ENCODE data around the gene KIR2DL3.
"Not testable (repeated sequence)": the region's sequence is repeated elsewhere in the genome, so short reads cannot be mapped to it uniquely, and the experiment has no call there.

DNA sequence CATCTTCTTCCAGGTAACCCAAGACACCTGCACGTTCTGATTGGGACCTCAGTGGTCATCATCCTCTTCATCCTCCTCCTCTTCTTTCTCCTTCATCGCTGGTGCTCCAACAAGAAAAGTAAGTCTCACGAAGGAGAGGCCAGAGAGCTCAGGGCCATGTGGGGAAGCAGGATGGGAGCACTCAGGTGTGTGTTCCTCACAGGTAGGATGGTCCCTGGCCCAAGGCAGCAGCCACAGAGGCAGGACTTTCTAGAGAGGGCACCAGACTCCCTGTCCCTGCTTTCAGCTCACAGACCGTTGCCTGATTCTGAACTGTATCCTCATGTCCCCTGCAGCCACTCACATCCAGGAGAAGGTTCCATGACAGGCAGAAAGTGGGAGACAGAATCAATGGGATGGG, 28.2 kb downstream of the KIR2DL3 start:
- TF ChIP-seq, protein P1, sequence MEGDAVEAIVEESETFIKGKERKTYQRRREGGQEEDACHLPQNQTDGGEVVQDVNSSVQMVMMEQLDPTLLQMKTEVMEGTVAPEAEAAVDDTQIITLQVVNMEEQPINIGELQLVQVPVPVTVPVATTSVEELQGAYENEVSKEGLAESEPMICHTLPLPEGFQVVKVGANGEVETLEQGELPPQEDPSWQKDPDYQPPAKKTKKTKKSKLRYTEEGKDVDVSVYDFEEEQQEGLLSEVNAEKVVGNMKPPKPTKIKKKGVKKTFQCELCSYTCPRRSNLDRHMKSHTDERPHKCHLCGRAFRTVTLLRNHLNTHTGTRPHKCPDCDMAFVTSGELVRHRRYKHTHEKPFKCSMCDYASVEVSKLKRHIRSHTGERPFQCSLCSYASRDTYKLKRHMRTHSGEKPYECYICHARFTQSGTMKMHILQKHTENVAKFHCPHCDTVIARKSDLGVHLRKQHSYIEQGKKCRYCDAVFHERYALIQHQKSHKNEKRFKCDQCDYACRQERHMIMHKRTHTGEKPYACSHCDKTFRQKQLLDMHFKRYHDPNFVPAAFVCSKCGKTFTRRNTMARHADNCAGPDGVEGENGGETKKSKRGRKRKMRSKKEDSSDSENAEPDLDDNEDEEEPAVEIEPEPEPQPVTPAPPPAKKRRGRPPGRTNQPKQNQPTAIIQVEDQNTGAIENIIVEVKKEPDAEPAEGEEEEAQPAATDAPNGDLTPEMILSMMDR (IDR thresholded peaks at IDR 0.05; ENCODE audit: poor library complexity) = not testable (repeated sequence)
- not testable (repeated sequence) for TF ChIP-seq EZH2 (IDR thresholded peaks at IDR 0.05; ENCODE audit: borderline replicate concordance); EZH2phosphoT487 (IDR thresholded peaks at IDR 0.05; ENCODE audit: low read depth, severe bottlenecking, unreplicated experiment)
